ENCODE results near the gene PLS1.
"Not testable (repeated sequence)": the region's sequence is repeated elsewhere in the genome, so short reads cannot be mapped to it uniquely, and the experiment has no call there.

PLS1 gene

GRCh38 chr3:142706321-142707127 is 110.3 kb downstream of the PLS1 start:
- no peak for DNase-seq

- no peak for DNase-seq
Observed at GRCh38 chr3:142709207-142709606, 113.0 kb downstream of the PLS1 start.

DNA sequence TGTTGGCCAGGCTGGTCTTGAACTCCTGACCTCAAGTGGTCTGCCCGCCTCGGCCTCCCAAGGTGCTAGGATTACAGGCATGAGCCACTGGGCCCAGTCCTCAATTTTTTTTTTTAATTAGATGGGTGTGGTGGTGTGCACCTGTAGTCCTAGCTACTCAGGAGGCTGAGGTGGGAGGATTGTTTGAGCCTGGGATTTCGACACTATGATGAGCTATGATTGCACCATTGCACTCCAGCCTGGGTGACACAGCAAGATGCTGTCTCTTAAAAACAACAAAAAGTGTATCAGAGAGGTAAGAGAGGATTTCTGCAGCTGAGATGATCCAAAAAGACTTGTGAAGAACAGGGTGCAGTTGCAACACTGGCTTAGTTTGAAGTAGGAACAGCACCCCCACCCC is 118.7 kb downstream of the PLS1 start:
- not testable (repeated sequence) for DNase-seq

DNA sequence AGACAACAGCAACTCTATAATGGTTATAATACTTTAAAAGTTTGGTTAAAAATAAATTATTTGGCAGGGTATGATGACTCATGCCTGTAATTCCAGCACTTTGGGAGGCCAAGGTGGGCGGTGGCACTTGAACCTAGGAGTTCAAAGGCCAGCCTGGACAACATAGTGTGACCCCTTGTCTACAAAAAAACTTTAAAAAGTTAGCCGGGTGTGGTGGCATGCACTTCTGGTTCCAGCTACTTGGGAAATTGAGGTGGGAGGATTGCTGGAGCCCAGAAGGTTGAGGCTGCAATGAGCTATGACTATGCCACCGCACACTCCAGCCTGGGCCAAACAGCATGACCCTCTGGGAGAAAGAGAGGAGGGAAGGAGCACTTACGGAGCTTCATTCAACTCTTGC is 119.9 kb downstream of the PLS1 start:
- DNase-seq, result no peak

GRCh38 chr3:142723665-142723967 is 127.4 kb downstream of the PLS1 start:
- DNase-seq, result no peak

- peak; percentile 76 for DNase-seq
Observed at GRCh38 chr3:142723968-142724681, 127.9 kb downstream of the PLS1 start, which contains the start of gene TRPC1. TSS of gene TRPC1 (plus strand) at chr3:142724034. CDS start at chr3:142724560, 526 bp downstream.

- DNase-seq, result no peak
Observed at GRCh38 chr3:142724682-142725356, 128.6 kb downstream of the PLS1 start.

GRCh38 chr3:142725357-142725739 is 129.2 kb downstream of the PLS1 start:
- DNase-seq, result no peak

DNA sequence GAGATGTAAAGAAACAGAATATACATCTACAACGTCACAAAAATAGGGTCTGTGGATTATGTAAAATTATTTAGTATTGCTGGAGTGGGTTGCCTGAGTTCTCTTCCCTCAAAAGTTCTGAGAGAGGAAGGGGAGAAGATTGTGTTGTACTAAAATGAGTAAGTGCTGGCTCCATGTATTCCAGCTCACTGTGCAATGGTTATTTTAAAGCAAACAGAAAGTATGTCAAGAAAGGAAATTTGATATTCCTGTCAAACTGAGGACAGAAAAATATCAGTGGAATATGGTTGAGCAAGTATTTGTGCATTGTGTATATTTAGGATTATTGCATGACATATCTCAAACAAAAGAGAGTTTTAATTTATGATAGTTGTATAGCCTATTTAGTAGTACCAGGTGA is 129.8 kb downstream of the PLS1 start:
- DNase-seq, result no peak

GRCh38 chr3:142732066-142732465 is 135.9 kb downstream of the PLS1 start:
- DNase-seq, result no peak

DNA sequence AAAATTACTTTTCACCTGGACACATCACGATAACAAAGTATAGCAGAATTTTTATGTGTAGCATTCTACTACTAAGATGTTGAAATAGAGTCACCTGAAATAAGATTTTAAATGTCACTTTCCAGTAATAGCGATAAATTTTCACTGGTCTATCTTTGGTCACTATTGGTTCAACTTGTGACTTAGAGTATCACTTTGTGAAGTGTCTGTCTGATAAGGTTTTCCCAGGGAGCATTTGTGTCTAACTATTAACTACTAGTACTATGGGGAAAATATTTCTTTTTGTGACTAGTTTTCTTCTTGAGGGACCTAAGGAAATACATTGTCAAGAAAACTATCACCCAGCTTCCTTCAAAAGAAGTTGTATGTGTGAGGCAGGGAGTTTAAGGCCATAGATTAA is 138.6 kb downstream of the PLS1 start:
- DNase-seq, result no peak

GRCh38 chr3:142735462-142735861 is 139.3 kb downstream of the PLS1 start:
- no peak for DNase-seq

DNA sequence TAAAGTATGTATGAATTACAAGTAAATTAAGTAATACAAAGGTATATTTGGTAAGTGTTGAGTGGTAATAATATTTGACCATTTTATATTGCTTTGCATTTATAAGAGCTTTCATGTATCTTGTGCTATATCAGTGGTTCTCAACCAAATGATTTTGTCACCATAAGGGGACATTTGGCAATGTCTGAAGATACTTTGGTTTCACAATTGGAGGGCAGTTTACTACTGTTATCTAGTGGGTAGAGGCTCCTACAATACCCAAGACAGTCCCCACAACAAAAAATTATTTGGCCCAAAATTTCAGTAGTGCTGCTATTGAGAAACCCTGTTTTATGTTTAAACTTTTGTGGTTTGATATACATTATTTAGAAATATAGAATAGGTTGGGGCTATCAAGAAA is 142.2 kb downstream of the PLS1 start:
- no peak for DNase-seq

DNA sequence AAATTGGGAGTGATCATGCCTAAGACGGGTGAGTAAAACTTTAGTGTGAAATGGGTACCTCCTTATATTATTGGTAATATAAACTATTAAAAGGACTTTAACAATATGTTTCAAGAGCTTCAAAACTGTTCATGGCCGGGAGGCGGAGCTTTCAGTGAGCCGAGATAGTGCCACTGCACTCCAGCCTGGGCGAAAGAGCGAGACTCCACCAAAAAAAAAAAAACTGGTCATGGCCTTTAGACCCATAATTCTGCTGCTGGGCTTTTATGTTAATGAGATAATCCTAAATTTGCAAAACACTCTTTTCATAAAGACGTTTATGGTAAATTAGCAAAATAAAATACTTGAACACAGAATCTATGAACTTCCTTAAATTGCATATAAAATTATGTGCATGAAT is 150.5 kb downstream of the PLS1 start:
- no peak for DNase-seq

- DNase-seq, result not testable (repeated sequence)
Observed at GRCh38 chr3:142750531-142750930, 154.3 kb downstream of the PLS1 start.

DNA sequence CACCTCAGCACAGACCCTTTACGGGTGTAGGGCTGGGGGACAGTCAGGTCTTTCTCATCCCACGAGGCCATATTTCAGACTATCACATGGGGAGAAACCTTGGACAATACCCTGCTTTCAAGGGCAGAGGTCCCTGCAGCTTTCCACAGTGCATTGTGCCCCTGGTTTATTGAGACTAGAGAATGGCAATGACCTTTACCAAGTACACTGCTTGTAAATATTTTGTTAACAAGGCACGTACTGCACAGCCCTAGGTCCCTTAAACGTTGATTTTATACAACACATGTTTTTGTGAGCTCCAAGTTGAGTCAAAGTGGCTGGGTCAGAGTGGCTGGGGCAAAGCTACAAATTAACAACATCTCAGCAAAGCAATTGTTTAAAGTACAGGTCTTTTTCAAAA is 156.4 kb downstream of the PLS1 start:
- DNase-seq, result not testable (repeated sequence)

DNA sequence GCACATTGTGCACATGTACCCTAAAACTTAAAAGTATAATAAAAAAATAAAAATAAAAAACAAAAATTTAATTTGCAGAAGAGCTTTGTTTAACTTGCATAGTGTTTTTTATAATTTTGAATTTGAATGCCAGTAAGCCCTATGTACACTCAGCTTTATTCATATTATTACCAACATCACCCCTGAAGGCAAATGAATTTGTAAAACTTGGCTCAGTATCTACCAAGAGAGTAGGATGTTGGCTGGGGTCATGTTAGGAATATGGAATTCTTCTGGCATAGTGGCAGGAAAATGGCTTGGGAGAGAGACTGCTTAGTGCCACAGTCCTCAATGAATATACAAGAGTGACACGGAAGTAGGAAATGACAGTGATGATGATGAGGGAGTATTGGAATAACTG is 158.3 kb downstream of the PLS1 start:
- DNase-seq, result no peak
